ENCODE results near the gene EBLN2. TPM values are rescaled to one million over a fixed set of nuclear protein-coding genes. Genes with fewer than 3 reads are reported as not detected.

The EBLN2 gene
- total and polyA plus RNA-seq, 2 donors (not counting 3 experiments of a cell fraction or from before 2014, with no cell fraction given): 2.5 to 7.3 TPM

DNA sequence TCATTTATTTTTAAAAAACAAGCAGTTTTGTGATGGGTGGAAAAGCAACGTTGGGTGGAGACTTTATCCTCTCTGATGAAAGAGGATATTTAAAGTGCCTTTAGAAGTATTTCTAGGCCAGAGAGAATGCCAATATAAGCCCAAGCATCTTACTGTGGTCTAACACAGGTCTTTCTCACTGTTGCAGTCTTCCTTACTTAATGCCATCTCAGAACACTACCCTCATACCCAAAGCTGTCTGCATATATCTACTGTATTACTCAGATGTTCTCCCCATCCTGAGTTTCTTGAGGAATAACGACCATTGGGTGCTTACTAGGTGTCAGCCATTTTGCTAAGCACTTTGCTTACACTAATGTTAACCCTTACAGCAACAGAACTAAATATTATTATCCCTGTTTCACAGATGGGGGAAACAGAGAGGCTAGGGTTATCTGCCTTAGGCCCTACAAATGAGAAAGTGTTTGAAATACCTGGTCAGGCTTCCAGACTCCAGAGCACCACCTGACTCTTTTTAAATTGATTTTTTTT, 29.8 kb upstream of the EBLN2 start:
- no peak overlapping the region for H3K4me2 ChIP-seq (ENCODE audit: insufficient read depth, low read length)
- H3K9ac ChIP-seq (replicated peaks; ENCODE audit: extremely low read depth, insufficient read depth, low read length): no peak overlapping the region
- no peaks in the 10 kb centered on the region for H3K27me3 ChIP-seq (ENCODE audit: control insufficient read depth in 2 of 2, insufficient read depth in 2 of 2, low read length in 2 of 2)
- no peak overlapping the region for H3K27ac ChIP-seq (ENCODE audit: insufficient read depth, low read depth, low read length)
- dilution Hi-C loops (cut with MboI; ENCODE audit: extremely low pct_ligation_motif_present, low sequenced_read_pairs) (no loop called here), intact Hi-C loops (cut with micrococcal nuclease) (no loop called here)
- TF ChIP-seq FOS (IDR thresholded peaks at IDR 0.05; ENCODE audit: borderline replicate concordance, insufficient read depth, low read length): no peak
- TF ChIP-seq POLR2AphosphoS5 (IDR thresholded peaks at IDR 0.05; ENCODE audit: insufficient read depth, low read depth, low read length): no peak
- TF ChIP-seq EZH2 (IDR thresholded peaks at IDR 0.05; ENCODE audit: borderline replicate concordance, low read depth, low read length, severe bottlenecking): no peak
- TF ChIP-seq, protein P1, sequence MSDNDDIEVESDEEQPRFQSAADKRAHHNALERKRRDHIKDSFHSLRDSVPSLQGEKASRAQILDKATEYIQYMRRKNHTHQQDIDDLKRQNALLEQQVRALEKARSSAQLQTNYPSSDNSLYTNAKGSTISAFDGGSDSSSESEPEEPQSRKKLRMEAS (IDR thresholded peaks at IDR 0.05; ENCODE audit: insufficient read depth, insufficient read length): no peak
- TF ChIP-seq MYC (IDR thresholded peaks at IDR 0.05; ENCODE audit: low read depth, low read length): no peak
- H3K4me3 ChIP-seq (replicated peaks in 1 of 3; ENCODE audit: insufficient read depth in 1 of 3, low read depth in 1 of 3, low read length in 3 of 3): no peak overlapping the region
- H2AFZ ChIP-seq (ENCODE audit: low read depth, low read length): no peak overlapping the region
- H4K20me1 ChIP-seq (replicated peaks; ENCODE audit: control insufficient read depth, extremely low read depth, insufficient read depth, low read length): peaks cover 22% of the 10 kb centered on the region
- H3K79me2 ChIP-seq (ENCODE audit: control insufficient read depth, insufficient read depth, low read length): peaks cover 100% of the 10 kb centered on the region
- peaks cover 26% of the 10 kb centered on the region for H3K4me1 ChIP-seq (ENCODE audit: control insufficient read depth, extremely low read depth, insufficient read depth, low read length)
- ChIA-PET CTCF (interaction anchor here (1.2 kb wide), 1 partner anchor 35 kb away, joined by 3 read pairs; the partner anchor contains the start of gene PPP4R2), POLR2A (no interaction called here)
- no TSS peak for BruUV-seq (replicated peaks)
- H3K36me3 ChIP-seq (ENCODE audit: control insufficient read depth in 2 of 2, extremely low read depth in 1 of 2, insufficient read depth in 2 of 2, low read length in 2 of 2): no peaks in the 10 kb centered on the region
- no peak for FAIRE-seq
- no peaks in the 10 kb centered on the region for H3K9me3 ChIP-seq (replicated peaks; ENCODE audit: control insufficient read depth, insufficient read depth, low read length)
- H3K9me1 ChIP-seq (replicated peaks; ENCODE audit: control insufficient read depth, extremely low read depth, insufficient read depth, low read length): peaks cover 3% of the 10 kb centered on the region
- DNase-seq (ENCODE audit: low read depth, low spot score): no peak
